Breast epithelium (tissue), 4 donors: ENCODE data around the gene SERBP1. TPM values are rescaled to one million over a fixed set of nuclear protein-coding genes. Genes with fewer than 3 reads are reported as not detected.
"Not testable (repeated sequence)": the region's sequence is repeated elsewhere in the genome, so short reads cannot be mapped to it uniquely, and the experiment has no call there.

Experiments
- DNase-seq, 2 donors: peaks; one replicate each; pipeline ENCODE4 v3.0.0-alpha.2; 2019; ENCODE audit warnings: low spot score in 2 of 2
- H3K27ac ChIP-seq, 2 donors: fragments of 200-600 bp; sonication (generic) in 1 of 2; one replicate each; pipeline ENCODE4 v1.5.1; 2016 to 2019; ENCODE audit warnings: mild to moderate bottlenecking in 1 of 2
- H3K27me3 ChIP-seq, 2 donors: fragments of 200-600 bp; sonication (generic) in 1 of 2; one replicate each; pipeline versions ENCODE4 v1.5.1 to v1.6.0; 2017 to 2019; ENCODE audit warnings: control low read depth in 1 of 2, mild to moderate bottlenecking in 1 of 2
- H3K36me3 ChIP-seq: fragments of 200-600 bp; one replicate; pipeline ENCODE4 v1.5.1; 2019
- H3K4me1 ChIP-seq, 2 donors: fragments of 200-600 bp; sonication (generic); one replicate each; pipeline ENCODE4 v1.5.1; 2016 to 2019; ENCODE audit warnings: control low read depth in 1 of 2
- H3K4me3 ChIP-seq, 3 donors: fragments of 200-600 bp; sonication (generic); 1 replicate in 2 of 3; 2 replicates in 1 of 3; pipeline ENCODE4 v1.5.1; 2016 to 2019; ENCODE audit warnings: mild to moderate bottlenecking in 3 of 3, moderate library complexity in 2 of 3
- H3K9me3 ChIP-seq, 2 donors: fragments of 200-600 bp; sonication (generic) in 1 of 2; one replicate each; pipeline ENCODE4 v1.5.1; 2016 to 2019; ENCODE audit warnings: control low read depth in 1 of 2
- CTCF ChIP-seq, 3 donors: fragments of 450-650 bp; IDR thresholded peaks; one replicate each; pipeline ENCODE4 v1.5.1; 2016 to 2017; ENCODE audit warnings: antibody characterized with exemption in 3 of 3, mild to moderate bottlenecking in 3 of 3, moderate library complexity in 3 of 3
- POLR2A ChIP-seq: fragments of 450-650 bp; IDR thresholded peaks from one replicate; pipeline ENCODE4 v1.6.1; 2016; ENCODE audit warnings: antibody characterized with exemption, mild to moderate bottlenecking, moderate library complexity
- POLR2AphosphoS5 ChIP-seq, 3 donors: sonication (generic); formaldehyde crosslinking; IDR thresholded peaks; one replicate each; pipeline ENCODE4 v1.6.1; 2017; ENCODE audit warnings: antibody characterized with exemption in 3 of 3
- intact Hi-C: fragments of 100-400 bp; cut with DNase I; formaldehyde crosslinking; loops from one replicate; pipeline ENCODE4 v1.15.1; 2023; ENCODE audit warnings: low total_unique reads
- total RNA-seq, 3 donors: library from RNA; depleted of rRNA; stranded (reverse); fragments of >200 nt; gene quantifications; one replicate each; pipeline ENCODE4 v1.1.0, GENCODE V29; 2016

The SERBP1 gene
- total RNA-seq, 3 donors from 2014 or later = 181 to 266 (median 218) TPM

GRCh38 chr1:67429011-67429527 is 1.1 kb downstream of the SERBP1 start:
- H3K36me3 ChIP-seq = no peaks in the 10 kb centered on the region
- H3K27me3 ChIP-seq = no peaks in the 10 kb centered on the region
- H3K27ac ChIP-seq = peak overlapping the region; percentile 90 to 92
- DNase-seq = no peak
- peaks cover 0 to 5% of the 10 kb centered on the region in 2 donors for H3K4me1 ChIP-seq
- H3K9me3 ChIP-seq = no peaks in the 10 kb centered on the region
- H3K4me3 ChIP-seq = peak overlapping the region; percentile 79 to 91 (median 84)
- intact Hi-C loops = no loop called here
- no peak for TF ChIP-seq POLR2A
- no peak for TF ChIP-seq POLR2AphosphoS5 (IDR thresholded peaks at IDR 0.05)
- TF ChIP-seq CTCF (IDR thresholded peaks at IDR 0.05) = no peak

- no peak for DNase-seq
- Histone ChIP-seq H3K36me3 (peaks cover 5% of the 10 kb centered on the region), H3K4me1 (peaks cover 0 to 5% of the 10 kb centered on the region in 2 donors), H3K27ac (no peak overlapping the region), H3K4me3 (peak overlapping the region; percentile 79 to 91 (median 84)), H3K27me3 (no peaks in the 10 kb centered on the region), H3K9me3 (no peaks in the 10 kb centered on the region)
- intact Hi-C loops = no loop called here
- TF ChIP-seq POLR2A (no peak), CTCF (IDR thresholded peaks at IDR 0.05) (no peak), POLR2AphosphoS5 (IDR thresholded peaks at IDR 0.05) (no peak)
These were observed 2.3 kb downstream of the SERBP1 start for GRCh38 chr1:67427947-67428346.

GRCh38 chr1:67427465-67427864 is 2.7 kb downstream of the SERBP1 start:
- TF ChIP-seq POLR2A (no peak), POLR2AphosphoS5 (IDR thresholded peaks at IDR 0.05) (no peak), CTCF (IDR thresholded peaks at IDR 0.05) (no peak)
- intact Hi-C loops = no loop called here
- no peaks in the 10 kb centered on the region for H3K9me3 ChIP-seq
- no peaks in the 10 kb centered on the region for H3K27me3 ChIP-seq
- H3K27ac ChIP-seq = no peak overlapping the region
- H3K4me1 ChIP-seq = peaks cover 0 to 5% of the 10 kb centered on the region in 2 donors
- H3K36me3 ChIP-seq = peaks cover 5% of the 10 kb centered on the region
- no peak for DNase-seq
- H3K4me3 ChIP-seq = peak overlapping the region; percentile 79 to 91 (median 84)

GRCh38 chr1:67420835-67421492 is 9.2 kb downstream of the SERBP1 start:
- TF ChIP-seq POLR2A = no peak
- TF ChIP-seq POLR2AphosphoS5 (IDR thresholded peaks at IDR 0.05) = no peak
- no peak for TF ChIP-seq CTCF (IDR thresholded peaks at IDR 0.05)
- H3K4me3 ChIP-seq = no peak overlapping the region
- no peaks in the 10 kb centered on the region for H3K4me1 ChIP-seq
- no peaks in the 10 kb centered on the region for H3K27me3 ChIP-seq
- peaks cover 5% of the 10 kb centered on the region for H3K36me3 ChIP-seq
- H3K9me3 ChIP-seq = no peaks in the 10 kb centered on the region
- DNase-seq = no peak
- intact Hi-C loops = no loop called here
- H3K27ac ChIP-seq = no peak overlapping the region

GRCh38 chr1:67418839-67419586 is 11.2 kb downstream of the SERBP1 start:
- DNase-seq = no peak
- H3K36me3 ChIP-seq = peaks cover 5% of the 10 kb centered on the region
- H3K27me3 ChIP-seq = no peaks in the 10 kb centered on the region
- H3K4me3 ChIP-seq = no peak overlapping the region
- no peaks in the 10 kb centered on the region for H3K4me1 ChIP-seq
- no peaks in the 10 kb centered on the region for H3K9me3 ChIP-seq
- intact Hi-C loops = no loop called here
- H3K27ac ChIP-seq = no peak overlapping the region
- TF ChIP-seq POLR2A = no peak
- no peak for TF ChIP-seq CTCF (IDR thresholded peaks at IDR 0.05)
- TF ChIP-seq POLR2AphosphoS5 (IDR thresholded peaks at IDR 0.05) = no peak

GRCh38 chr1:67417733-67418132 is 12.5 kb downstream of the SERBP1 start:
- H3K4me3 ChIP-seq, H3K4me1 ChIP-seq, H3K27me3 ChIP-seq, H3K27ac ChIP-seq, intact Hi-C loops, H3K36me3 ChIP-seq, H3K9me3 ChIP-seq, DNase-seq: not testable (repeated sequence)
